ENCODE results near the gene CFAP68.

DNA sequence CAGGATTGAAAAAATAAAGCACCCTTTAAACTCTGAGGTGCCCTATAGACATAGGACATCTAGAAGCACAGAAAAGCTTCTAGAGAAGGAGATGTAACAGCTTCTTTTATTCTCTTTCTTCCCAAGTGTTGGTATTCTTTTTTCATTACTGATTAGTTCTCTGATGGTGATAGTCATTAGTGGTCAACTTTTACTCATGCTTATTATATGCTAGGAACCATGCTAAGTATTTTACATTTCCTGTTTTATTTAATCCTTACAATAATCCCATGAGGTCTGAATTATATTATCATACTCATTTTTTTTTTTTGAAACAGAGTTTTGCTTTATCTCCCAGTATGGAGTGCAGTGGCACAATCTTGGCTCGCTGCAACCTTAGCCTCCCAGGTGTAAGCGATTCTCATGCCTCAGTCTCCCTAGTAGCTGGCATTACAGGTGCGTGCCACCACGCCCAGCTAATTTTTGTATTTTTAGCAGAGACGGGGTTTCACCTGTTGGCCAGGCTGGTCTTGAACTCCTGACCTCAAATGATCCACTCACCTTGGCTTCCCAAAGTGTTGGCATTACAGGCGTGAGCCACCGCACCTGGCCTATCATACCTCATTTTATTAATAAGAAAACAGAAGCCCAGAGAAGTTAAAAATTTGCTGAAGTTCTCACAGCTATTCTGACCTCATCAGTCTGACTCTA lies 42.3 kb downstream of the CFAP68 start:
- TF ChIP-seq, protein P1, sequence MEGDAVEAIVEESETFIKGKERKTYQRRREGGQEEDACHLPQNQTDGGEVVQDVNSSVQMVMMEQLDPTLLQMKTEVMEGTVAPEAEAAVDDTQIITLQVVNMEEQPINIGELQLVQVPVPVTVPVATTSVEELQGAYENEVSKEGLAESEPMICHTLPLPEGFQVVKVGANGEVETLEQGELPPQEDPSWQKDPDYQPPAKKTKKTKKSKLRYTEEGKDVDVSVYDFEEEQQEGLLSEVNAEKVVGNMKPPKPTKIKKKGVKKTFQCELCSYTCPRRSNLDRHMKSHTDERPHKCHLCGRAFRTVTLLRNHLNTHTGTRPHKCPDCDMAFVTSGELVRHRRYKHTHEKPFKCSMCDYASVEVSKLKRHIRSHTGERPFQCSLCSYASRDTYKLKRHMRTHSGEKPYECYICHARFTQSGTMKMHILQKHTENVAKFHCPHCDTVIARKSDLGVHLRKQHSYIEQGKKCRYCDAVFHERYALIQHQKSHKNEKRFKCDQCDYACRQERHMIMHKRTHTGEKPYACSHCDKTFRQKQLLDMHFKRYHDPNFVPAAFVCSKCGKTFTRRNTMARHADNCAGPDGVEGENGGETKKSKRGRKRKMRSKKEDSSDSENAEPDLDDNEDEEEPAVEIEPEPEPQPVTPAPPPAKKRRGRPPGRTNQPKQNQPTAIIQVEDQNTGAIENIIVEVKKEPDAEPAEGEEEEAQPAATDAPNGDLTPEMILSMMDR (conservative IDR thresholded peaks at IDR 0.05; ENCODE audit: low read depth, low read length): no peak
- no peak for TF ChIP-seq EZH2 (IDR thresholded peaks at IDR 0.05; ENCODE audit: low read length, unreplicated experiment)

Measured in PC-3 (cell line).